Limb (tissue), 2 donors: ENCODE results near the gene TBX2.

Source experiments
- DNase-seq, 2 donors: peaks; one replicate each; pipeline ENCODE4 v3.0.0-alpha.2; 2016; ENCODE audit errors: extremely low spot score in 2 of 2

Gene TBX2

DNA sequence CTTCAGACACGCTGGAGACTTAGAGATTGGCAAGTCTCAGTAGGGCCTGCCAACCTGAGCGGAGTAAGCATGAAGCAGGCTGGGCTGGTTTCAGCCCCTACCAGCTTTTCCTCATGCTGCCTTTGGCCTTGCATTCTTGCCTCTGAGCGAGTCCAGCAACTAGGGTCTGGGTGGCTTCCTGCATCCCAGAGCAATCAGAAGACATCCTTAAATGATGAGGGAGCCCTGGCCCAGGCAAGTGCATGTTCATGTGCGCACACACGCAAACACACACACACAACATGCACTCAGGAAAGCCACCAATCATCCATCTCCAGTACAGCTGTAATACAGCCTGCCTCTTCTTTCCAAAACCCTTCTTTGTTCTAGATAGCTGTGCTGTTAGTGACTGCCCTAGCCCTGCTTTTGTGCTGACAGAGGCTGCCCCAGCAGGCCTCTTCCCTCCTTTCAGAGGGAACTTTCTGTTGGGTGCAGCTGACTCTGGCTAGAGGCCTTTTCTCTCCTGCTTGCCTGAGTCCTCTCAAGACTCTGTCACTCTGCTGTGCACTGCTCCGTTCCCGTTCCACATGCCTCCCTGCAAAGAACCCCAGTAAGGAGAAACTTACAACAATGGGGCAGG is 30.7 kb upstream of the TBX2 start:
- DNase-seq = no peak

GRCh38 chr17:61369751-61370150 is 29.9 kb upstream of the TBX2 start:
- no peak for DNase-seq

- DNase-seq = no peak
Observed at GRCh38 chr17:61371179-61371578, 28.5 kb upstream of the TBX2 start.

DNA sequence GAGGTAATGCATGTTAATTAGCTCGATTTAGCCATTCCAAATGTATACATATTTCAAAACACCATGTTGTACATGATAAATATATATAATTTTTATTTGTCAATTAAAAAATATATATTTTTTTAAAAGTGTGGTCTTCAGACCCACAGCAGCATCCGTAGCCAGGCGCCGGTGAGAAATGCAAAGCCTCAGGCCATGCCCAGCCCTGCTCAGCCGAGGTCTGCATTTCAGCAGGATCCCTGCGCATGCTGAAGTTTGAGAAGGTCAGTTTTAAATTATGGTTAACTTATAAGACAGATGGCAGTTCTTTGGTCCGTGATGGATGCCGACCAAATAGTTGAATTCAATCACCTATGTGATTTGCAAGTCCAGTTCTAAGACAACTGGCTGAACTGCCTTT is 28.0 kb upstream of the TBX2 start:
- no peak for DNase-seq

GRCh38 chr17:61372436-61372835 is 27.2 kb upstream of the TBX2 start:
- DNase-seq = no peak

DNA sequence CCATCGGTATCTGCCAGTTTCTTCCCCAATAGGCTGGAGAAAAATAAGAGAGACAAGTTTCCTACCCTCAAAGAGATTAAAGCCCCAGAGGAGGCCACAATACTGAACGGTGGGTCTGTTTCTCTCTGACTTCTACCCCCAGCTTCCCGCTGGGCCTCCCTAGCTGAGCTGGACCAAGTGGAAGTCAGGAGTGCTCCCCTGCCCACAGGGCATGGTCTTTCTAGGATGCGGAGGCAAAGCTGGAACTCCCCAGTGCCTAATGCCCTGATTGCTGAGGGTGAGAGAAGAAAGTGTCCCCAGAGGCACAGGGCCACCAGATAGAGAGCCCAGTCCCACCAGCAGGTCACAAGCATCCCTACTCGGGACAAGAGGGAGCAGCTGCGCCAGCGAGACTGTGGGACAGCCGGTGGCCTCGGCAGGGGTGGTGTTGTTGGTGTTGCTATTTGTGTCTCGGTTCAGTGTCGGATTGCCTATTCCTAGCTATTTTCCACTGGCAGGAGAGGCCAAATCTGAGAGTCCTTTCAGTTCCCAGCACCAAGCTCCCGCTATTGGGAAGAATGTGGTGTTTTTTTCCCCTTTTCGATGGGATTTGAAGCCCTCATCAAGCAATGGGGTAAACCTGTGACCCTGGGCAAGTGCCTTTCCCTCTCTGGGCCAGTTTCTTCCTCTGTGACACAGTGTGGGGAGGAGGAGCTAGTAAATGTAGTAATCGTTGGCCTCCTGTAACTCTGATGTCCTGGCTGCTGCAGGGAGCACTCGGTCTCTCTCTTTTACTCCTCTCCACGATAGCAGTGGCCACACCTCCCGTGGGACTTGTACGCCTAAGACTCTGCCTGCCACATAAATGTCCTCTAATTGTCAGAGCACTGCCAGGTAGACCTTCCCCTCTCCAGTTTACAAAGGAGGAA is 22.5 kb upstream of the TBX2 start:
- peak in 1 of 2 donors; percentile 43 for DNase-seq

DNA sequence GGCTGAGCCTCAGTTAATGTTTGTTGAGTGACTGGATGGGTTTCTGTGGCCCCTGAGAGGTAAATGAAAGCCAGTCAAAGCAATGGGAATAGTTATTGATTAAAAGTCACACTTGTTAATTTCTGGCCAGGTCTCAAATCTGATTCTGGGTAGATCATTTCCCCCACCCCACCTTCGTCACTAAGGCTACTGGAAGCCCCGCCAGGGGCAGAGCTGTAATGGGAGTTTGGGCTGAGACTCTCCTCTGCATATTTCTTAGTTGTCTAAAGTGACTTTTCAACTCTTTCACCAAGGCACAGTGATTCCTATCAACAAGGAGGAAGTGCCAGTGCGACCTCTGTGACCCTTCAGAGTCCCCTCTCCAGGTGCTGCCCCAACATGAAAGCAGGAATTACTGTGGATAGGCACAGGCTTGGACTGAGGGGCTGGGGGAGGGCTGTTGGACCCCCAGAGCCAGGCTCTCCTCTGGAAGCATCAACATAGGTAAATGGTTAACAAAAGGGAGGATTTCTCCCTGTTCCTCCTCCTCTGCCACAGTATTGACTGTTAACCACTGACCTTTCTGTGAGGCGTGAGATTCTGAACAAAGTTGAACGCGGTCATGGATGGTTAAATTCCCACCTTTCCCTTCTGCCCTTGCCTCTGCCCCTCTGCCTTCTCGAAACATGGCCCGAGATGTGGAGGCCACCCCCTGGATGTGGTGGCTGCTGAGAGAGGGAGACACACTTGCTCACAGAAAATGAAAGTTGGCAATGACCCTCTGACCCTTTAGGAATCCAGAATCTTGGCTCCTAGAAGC is 20.8 kb upstream of the TBX2 start:
- no peak for DNase-seq

GRCh38 chr17:61379457-61380216 is 20.0 kb upstream of the TBX2 start:
- DNase-seq = no peak

GRCh38 chr17:61380217-61380835 is 19.3 kb upstream of the TBX2 start:
- no peak for DNase-seq

DNA sequence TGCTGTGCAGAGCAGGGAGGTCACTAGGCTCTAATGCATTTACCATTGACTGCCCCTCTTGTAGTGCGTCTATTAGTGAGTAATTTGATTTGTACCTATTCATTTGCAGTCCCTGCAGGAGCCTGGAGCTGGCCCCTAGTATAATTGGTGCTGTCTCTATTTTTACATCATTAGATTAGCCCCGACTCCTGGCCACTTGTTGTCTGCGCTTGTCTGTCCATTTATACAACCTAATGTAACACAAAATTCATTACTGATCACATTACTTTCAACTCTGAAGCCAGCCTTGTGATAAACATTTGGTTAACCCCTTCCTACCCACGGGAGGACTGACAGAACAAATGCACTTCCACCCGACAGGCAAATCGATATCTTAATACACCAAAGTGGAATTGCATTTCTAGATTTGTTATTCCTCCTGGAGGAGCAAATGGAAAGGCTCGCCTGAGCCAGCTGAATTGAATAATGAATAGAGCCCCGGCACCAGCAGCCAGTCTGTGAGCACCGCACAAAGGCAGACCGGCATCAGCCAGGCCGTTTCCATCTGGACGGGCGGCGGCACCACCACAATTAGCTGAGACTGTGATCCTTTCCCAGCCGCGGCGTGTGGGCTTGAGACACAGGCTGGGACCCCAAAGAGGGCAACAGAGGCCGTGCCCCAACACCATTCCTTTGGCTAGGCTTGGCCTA is 18.7 kb upstream of the TBX2 start:
- peak in 1 of 2 donors; percentile 42 for DNase-seq

DNA sequence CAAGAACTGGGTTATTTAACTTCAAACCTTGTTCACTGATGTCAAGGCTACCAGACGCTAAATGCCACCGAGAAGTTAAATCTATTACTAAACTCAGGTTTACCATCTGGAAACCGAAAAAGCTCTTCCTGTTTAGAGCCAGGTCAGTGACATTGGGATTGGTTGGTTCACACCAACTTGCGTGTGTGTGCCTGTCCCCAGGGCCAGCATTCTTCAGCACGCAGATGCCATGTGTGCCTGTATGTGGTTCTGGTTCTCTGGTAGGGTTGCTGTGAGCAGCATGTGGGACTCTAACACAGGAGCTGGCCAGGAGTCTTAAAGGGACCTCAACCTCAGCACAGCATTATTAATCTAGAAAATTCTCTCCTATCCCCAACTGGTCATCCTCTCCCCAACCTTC is 18.1 kb upstream of the TBX2 start:
- DNase-seq = peak in 1 of 2 donors; percentile 27

DNA sequence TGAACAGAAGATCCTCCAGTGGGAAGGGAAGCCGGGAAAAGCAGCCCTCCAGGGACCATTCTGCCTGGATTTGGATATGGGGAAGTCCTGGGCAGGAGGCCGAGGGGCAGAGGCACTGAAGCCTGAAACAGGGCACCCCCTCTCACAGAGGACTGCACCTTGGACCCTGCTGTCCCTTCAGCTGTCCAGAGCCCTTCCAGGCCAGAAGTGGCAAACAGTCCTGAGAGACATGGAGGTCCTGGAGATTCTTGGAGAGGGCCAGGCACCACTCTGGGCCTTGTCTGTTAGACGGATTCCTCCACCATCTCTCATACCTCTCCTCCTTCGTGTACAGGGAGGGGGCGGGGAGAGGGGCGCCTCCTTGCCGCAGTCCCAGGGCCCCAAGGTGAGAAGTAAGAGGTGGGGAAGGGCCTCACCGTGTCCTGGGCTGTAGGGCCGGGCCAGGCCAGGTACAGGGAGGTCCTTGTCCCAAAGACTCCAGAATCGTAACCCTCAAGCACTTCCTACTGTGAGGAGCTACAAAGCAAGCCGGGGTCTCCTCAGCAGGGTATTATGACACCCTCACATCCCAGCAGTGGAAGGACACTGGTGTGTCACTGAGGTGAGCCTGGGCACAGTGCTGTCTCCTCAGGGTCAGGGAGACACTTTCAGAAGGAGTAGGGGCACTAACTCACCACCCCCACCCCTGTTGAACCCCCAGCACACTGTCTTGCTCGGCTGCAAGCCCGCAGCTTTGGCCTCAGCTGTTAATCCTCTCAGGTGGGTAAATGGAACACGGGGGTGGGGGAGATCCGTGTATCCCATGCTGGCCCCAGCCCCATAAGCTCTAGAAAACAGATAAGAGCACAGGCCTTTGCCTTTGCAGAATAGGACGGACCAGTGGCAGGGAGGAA is 16.6 kb upstream of the TBX2 start:
- peak in 1 of 2 donors; percentile 29 for DNase-seq

DNA sequence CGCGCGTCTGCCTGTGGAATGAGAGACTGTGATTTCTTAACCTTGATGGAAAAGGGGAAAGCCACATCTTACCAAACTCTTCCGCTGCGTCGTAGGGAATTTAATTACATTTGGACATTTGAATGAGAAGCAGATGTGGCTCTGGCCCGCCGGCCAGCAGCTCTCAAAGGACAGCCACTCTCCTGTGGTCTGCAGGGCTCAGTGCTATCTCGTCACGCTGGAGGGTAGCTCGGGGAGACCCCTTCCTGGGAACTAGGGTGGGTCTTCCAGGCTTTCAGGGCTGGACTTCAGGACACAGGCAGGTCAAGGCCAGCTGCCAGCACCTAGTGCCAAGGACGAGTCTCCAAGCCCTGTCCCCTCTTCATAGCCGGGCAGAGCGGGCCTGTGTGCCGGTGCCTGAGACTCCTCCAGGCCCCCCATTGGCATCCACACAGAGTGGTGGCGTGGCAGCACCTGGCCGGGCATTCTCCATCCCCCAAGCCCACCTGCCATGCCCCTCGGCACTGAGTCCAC is 15.9 kb upstream of the TBX2 start:
- DNase-seq = no peak

DNA sequence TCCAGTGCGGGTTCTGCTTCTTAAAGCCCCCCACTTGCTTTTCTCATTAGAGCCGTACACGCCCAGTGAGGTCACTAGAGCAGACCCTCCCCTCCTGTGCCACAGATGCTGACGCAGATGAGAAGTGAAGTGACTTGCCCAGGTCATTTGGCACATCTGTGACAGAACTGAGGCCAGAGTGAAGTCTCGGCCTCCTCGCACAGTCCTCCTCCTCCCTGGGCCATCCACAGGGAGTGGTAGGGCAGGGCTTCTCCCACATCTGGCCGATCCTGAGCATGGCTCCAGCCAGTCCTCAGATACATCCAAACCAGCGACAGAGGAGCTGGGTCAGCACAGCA is 15.3 kb upstream of the TBX2 start:
- no peak for DNase-seq

- peak in 1 of 2 donors; percentile 61 for DNase-seq
Observed at GRCh38 chr17:61384692-61385576, 14.7 kb upstream of the TBX2 start.

- DNase-seq = peak in 1 of 2 donors; percentile 20
Observed at GRCh38 chr17:61385577-61386236, 13.9 kb upstream of the TBX2 start.

DNA sequence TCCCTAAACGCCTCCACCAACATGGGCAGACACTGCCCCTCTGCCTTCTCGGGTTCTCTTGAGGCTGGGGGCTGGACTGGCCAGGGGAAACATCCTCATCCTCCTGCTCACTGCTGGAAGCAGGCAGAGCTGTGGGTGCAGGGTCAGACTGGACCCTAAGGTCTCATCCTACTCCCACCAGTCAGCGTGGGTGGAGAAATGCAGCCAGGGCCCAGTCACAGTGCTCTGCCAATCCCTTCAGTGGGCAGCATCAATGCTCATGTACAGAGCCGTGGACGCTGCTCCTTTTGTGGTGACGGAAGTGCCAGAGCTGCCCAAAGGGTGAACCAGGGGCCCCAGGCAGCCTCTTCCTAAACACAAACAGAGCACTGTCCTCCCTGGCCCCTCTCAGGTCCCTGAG is 13.4 kb upstream of the TBX2 start:
- DNase-seq = peak in 1 of 2 donors; percentile 22

DNA sequence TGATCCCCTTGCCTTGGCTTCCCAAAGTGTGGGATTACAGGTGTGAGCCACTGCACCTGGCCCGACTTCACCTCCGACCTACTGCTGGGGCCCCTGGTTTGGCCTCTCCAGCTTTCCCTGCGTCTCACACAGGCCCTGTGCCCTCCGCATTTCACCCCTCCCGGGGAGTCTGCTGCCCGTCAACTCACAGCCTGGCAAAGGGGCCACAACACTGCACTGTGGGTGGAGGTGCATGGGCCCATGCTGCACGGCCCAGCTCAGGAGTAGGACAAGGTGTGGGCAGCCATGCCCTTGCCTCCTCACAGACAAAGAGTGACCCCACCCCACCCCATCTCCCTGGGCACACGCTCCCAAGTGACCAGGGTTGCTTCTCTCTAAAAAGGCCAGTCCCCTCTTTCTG is 12.6 kb upstream of the TBX2 start:
- DNase-seq = peak in 1 of 2 donors; percentile 23
